HepG2 (cell line): Measurements from ENCODE around the gene GMCL2. TPM values are rescaled to one million over a fixed set of nuclear protein-coding genes. Genes with fewer than 3 reads are reported as not detected.

Source experiments
- CCAR2 ChIP-seq: fragments of 200-400 bp; formaldehyde crosslinking; optimal IDR thresholded peaks from 2 replicates; pipeline ENCODE3; 2018; ENCODE audit warnings: low read depth, mild to moderate bottlenecking, low read length, moderate library complexity
- DR1 ChIP-seq: sonication (generic); formaldehyde crosslinking; IDR thresholded peaks from 2 replicates; pipeline ENCODE4 v1.8.0; 2021; ENCODE audit warnings: mild to moderate bottlenecking, missing genetic modification reagents, inconsistent platforms
- FOXA3 ChIP-seq: IDR thresholded peaks from 2 replicates; pipeline ENCODE4 v1.6.1; 2016; ENCODE audit warnings: missing genetic modification reagents, missing compliant biosample characterization
- FOXK1 ChIP-seq: sonication (generic); formaldehyde crosslinking; IDR thresholded peaks from 2 replicates; pipeline ENCODE4 v1.4.0; 2020; ENCODE audit warnings: low read depth, missing genetic modification reagents, borderline replicate concordance
- GABPA ChIP-seq, 2 experiments: IDR thresholded peaks; 2 replicates each; pipeline ENCODE4 v1.6.1; 2011 to 2016; ENCODE audit warnings: low read depth in 2 of 2, low read length in 1 of 2, missing biosample characterization in 1 of 2, missing genetic modification characterization in 1 of 2
- GABPB1 ChIP-seq: IDR thresholded peaks from 2 replicates; pipeline ENCODE4 v1.6.1; 2016; ENCODE audit warnings: mild to moderate bottlenecking, missing genetic modification reagents, moderate library complexity, missing compliant biosample characterization
- MATR3 ChIP-seq: sonication (generic); formaldehyde crosslinking; IDR thresholded peaks from 2 replicates; pipeline ENCODE4 v1.4.0; 2020; ENCODE audit warnings: missing genetic modification reagents
- MAX ChIP-seq: IDR thresholded peaks from 2 replicates; pipeline ENCODE4 v1.6.1; 2012; ENCODE audit warnings: inconsistent platforms
- MIER2 ChIP-seq: IDR thresholded peaks from 2 replicates; pipeline ENCODE4 v1.6.1; 2016; ENCODE audit warnings: missing biosample characterization, missing genetic modification reagents
- MIXL1 ChIP-seq: IDR thresholded peaks from 2 replicates; pipeline ENCODE4 v1.6.1; 2016
- NONO ChIP-seq, 2 experiments: fragments of 450-650 bp in 1 of 2; sonication (generic) in 1 of 2; formaldehyde crosslinking in 1 of 2; IDR thresholded peaks in 1 of 2; conservative IDR thresholded peaks in 1 of 2; 2 replicates each; pipeline versions ENCODE4 v1.6.1 to v1.8.0; 2017 to 2022; ENCODE audit warnings: mild to moderate bottlenecking in 1 of 2, missing genetic modification reagents in 1 of 2, moderate library complexity in 1 of 2
- SAP130 ChIP-seq: IDR thresholded peaks from 2 replicates; pipeline ENCODE4 v1.6.1; 2016; ENCODE audit warnings: low read depth
- SOX13 ChIP-seq, 3 experiments: fragments of 450-650 bp in 1 of 3; sonication (generic) in 1 of 3; formaldehyde crosslinking in 1 of 3; IDR thresholded peaks in 2 of 3; conservative IDR thresholded peaks in 1 of 3; 2 replicates each; pipeline versions ENCODE4 v1.5.0 to v1.6.1; 2016 to 2020; ENCODE audit warnings: antibody characterized with exemption in 1 of 3, mild to moderate bottlenecking in 1 of 3, missing compliant biosample characterization in 1 of 3, missing genetic modification reagents in 1 of 3, moderate library complexity in 1 of 3
- TOE1 ChIP-seq: sonication (generic); formaldehyde crosslinking; IDR thresholded peaks from 2 replicates; pipeline ENCODE4 v1.4.0; 2020; ENCODE audit warnings: mild to moderate bottlenecking, missing genetic modification reagents
- UBTF ChIP-seq: sonication (generic); formaldehyde crosslinking; IDR thresholded peaks from 2 replicates; pipeline ENCODE4 v1.4.0; 2020; ENCODE audit warnings: mild to moderate bottlenecking, missing genetic modification reagents
- ZBTB44 ChIP-seq: sonication (generic); formaldehyde crosslinking; IDR thresholded peaks from 2 replicates; pipeline ENCODE4 v1.4.0; 2020; ENCODE audit warnings: missing genetic modification reagents
- ZBTB7B ChIP-seq: sonication (generic); formaldehyde crosslinking; IDR thresholded peaks from 2 replicates; pipeline ENCODE4 v1.4.0; 2020; ENCODE audit warnings: missing genetic modification reagents
- ZFP91 ChIP-seq: sonication (generic); formaldehyde crosslinking; IDR thresholded peaks from 2 replicates; pipeline ENCODE4 v1.9.0; 2022; ENCODE audit warnings: missing genetic modification reagents, mild to moderate bottlenecking, borderline replicate concordance
- ZNF563 ChIP-seq: sonication (generic); formaldehyde crosslinking; IDR thresholded peaks from 2 replicates; pipeline ENCODE4 v1.8.0; 2022; ENCODE audit warnings: mild to moderate bottlenecking, moderate library complexity, missing genetic modification reagents
- ZNF569 ChIP-seq: sonication (generic); formaldehyde crosslinking; IDR thresholded peaks from 2 replicates; pipeline ENCODE4 v1.5.0; 2020; ENCODE audit warnings: mild to moderate bottlenecking, missing genetic modification reagents, moderate library complexity, borderline replicate concordance
- ZNF644 ChIP-seq: IDR thresholded peaks from 2 replicates; pipeline ENCODE4 v1.6.1; 2016; ENCODE audit warnings: low read depth
- ZNF788 ChIP-seq: sonication (generic); formaldehyde crosslinking; IDR thresholded peaks from 2 replicates; pipeline ENCODE4 v1.5.0; 2020; ENCODE audit warnings: mild to moderate bottlenecking, missing genetic modification reagents, borderline replicate concordance
- ZNF83 ChIP-seq: sonication (generic); formaldehyde crosslinking; IDR thresholded peaks from 2 replicates; pipeline ENCODE4 v1.4.0; 2020; ENCODE audit warnings: missing genetic modification reagents, mild to moderate bottlenecking, borderline replicate concordance
- polyA plus RNA-seq, 8 experiments: library from polyadenylated mRNA; depleted of rRNA in 3 of 8; stranded (reverse) in 7 of 8; unstranded in 1 of 8; fragments of >200 nt; fragmentation: Illumina TruSeq in 4 of 8; extraction: Trizol in 4 of 8; gene quantifications; 2 replicates each; pipeline versions ENCODE4 v1.2.1 to v1.2.3, GENCODE V29; 2011 to 2016; ENCODE audit warnings: low read depth in 4 of 8, missing spikeins in 1 of 8, mixed read lengths in 1 of 8; ENCODE audit not compliant: insufficient read depth in 1 of 8
- total RNA-seq, 5 experiments: library from RNA; depleted of rRNA; stranded (reverse); fragments of >200 nt; fragmentation: Illumina TruSeq; extraction: Trizol; gene quantifications; 2 replicates each; pipeline ENCODE4 v1.2.3, GENCODE V29; 2016; ENCODE audit warnings: low read depth in 1 of 5

Gene GMCL2
- total and polyA plus RNA-seq, 2 of the 13 experiments (the other 11 are each of a cell fraction or from before 2014, with no cell fraction given), result 0.03 TPM; not detected in 1

- TF ChIP-seq ZNF563 (CRISPR knock-in tag) (no peak; the same call in none of the 2 replicates), DR1 (CRISPR knock-in tag) (no peak; the same call in 1 of the 2 replicates), GABPB1 (CRISPR knock-in tag) (peak; percentile 97), ZNF83 (CRISPR knock-in tag) (0 out of 2 replicates have a peak, but pooled peaks have one; percentile 76), SOX13 (IDR thresholded peaks at IDR 0.05) (no peak; the same call in 1 of the 2 replicates), SOX13 (CRISPR knock-in tag; conservative IDR thresholded peaks at IDR 0.05 in 1 of 2, IDR thresholded peaks at IDR 0.05 in 1 of 2) (no peak; a peak in 1 of 4 replicates), TOE1 (no peak; the same call in 1 of the 2 replicates), ZNF788 (peak; percentile 63; the same call in 1 of the 2 replicates), FOXK1 (CRISPR knock-in tag) (no peak; the same call in none of the 2 replicates), GABPA (IDR thresholded peaks at IDR 0.05; ENCODE audit: low read depth, low read length) (peak; percentile 54), GABPA (CRISPR knock-in tag; IDR thresholded peaks at IDR 0.05; ENCODE audit: low read depth) (peak; percentile 86), ZBTB44 (no peak), MIER2 (CRISPR knock-in tag) (no peak), ZFP91 (peak; percentile 58; the same call in 1 of the 2 replicates), MIXL1 (CRISPR knock-in tag) (peak; percentile 16; the same call in 1 of the 2 replicates), SAP130 (CRISPR knock-in tag) (peak; percentile 98), ZBTB7B (no peak), UBTF (CRISPR knock-in tag) (peak; percentile 68), MATR3 (no peak), MAX (peak; percentile 91), CCAR2 (no peak), NONO (IDR thresholded peaks at IDR 0.05) (no peak), NONO (CRISPR knock-in tag; conservative IDR thresholded peaks at IDR 0.05) (peak; percentile 57; the same call in 1 of the 2 replicates), ZNF644 (CRISPR knock-in tag) (no peak), FOXA3 (CRISPR knock-in tag) (peak; percentile 37; the same call in 1 of the 2 replicates), ZNF569 (CRISPR knock-in tag) (no peak)
These were observed 33.4 kb downstream of the GMCL2 start, which contains the start of gene NHP2 (continued) for GRCh38 chr5:178153530-178154340.
